KG1 (cell line): ENCODE measurements around the gene NSUN6.

Experiments used
- DNase-seq: peaks from one replicate; lab custom pipeline; 2025; lab: John Stamatoyannopoulos, UW

NSUN6 gene

DNA sequence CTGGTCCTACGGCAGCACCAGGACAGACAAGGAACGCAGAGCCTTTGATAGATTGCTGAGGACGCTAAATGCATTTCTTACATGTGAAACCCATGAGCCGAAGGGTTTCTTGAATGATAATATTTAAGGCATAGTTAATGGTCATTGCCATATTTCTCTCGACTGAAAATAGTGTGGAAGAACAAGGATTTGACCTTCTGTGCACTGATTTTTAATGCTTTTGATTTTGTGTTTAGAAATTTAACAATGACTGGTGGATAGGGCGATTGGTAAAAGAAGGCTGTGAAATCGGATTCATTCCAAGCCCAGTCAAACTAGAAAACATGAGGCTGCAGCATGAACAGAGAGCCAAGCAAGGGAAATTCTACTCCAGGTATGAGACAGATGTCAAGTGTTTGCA lies 150.8 kb downstream of the NSUN6 start:
- no peak for DNase-seq

DNA sequence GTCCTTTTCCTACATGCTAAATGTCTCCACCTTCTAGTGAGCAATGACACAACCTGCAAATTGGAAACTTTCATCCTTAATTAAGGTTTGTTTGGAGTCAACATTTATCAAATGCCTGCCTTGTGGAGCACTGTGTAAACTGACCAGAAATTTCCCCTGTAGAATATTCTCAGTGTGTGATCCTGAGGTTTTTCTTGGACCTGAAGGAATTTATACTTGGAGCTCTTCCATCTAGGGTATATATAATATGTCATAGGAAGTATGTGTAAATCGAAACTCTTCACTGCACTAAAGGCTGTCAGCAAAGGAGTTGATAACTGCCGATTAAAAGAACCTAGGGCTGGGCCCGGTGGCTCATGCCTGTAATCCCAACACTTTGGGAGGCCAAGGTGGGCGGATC lies 152.4 kb downstream of the NSUN6 start:
- DNase-seq = no peak

- no peak for DNase-seq
Observed at GRCh38 chr10:18497806-18498369, 153.5 kb downstream of the NSUN6 start.
